NCI-H2029 (cell line): ENCODE results near the gene SEC14L1.
A peak's percentile ranks its signal among the peaks of the same experiment; 100 is the strongest.
"Not testable (repeated sequence)": the region's sequence is repeated elsewhere in the genome, so short reads cannot be mapped to it uniquely, and the experiment has no call there.

Source experiments
- DNase-seq: peaks from one replicate; lab custom pipeline; 2025; lab: John Stamatoyannopoulos, UW

SEC14L1 gene

GRCh38 chr17:77116371-77116860, 24.4 kb upstream of the SEC14L1 start:
- no peak for DNase-seq

GRCh38 chr17:77117415-77117814, 23.4 kb upstream of the SEC14L1 start:
- no peak for DNase-seq

GRCh38 chr17:77118251-77118928, 22.4 kb upstream of the SEC14L1 start:
- DNase-seq = no peak

- no peak for DNase-seq
These were observed 21.0 kb upstream of the SEC14L1 start for GRCh38 chr17:77119668-77120301.

- peak; percentile 68 for DNase-seq
These were observed 19.9 kb upstream of the SEC14L1 start for GRCh38 chr17:77120868-77121267.

GRCh38 chr17:77124192-77124889, 16.4 kb upstream of the SEC14L1 start:
- DNase-seq = no peak

GRCh38 chr17:77125432-77125901, 15.3 kb upstream of the SEC14L1 start:
- no peak for DNase-seq

- peak; percentile 86 for DNase-seq
These were observed 14.2 kb upstream of the SEC14L1 start for GRCh38 chr17:77126519-77126918.

- DNase-seq = peak; percentile 39
These were observed 12.9 kb upstream of the SEC14L1 start for GRCh38 chr17:77127735-77128361.

GRCh38 chr17:77128896-77129567, 11.7 kb upstream of the SEC14L1 start:
- no peak for DNase-seq

- DNase-seq = no peak
These were observed 11.0 kb upstream of the SEC14L1 start for GRCh38 chr17:77129568-77130301.

GRCh38 chr17:77130525-77130924, 10.2 kb upstream of the SEC14L1 start:
- DNase-seq = no peak

GRCh38 chr17:77131904-77132303, 8.9 kb upstream of the SEC14L1 start:
- no peak for DNase-seq

- DNase-seq = no peak
These were observed 8.2 kb upstream of the SEC14L1 start for GRCh38 chr17:77132411-77133086.

- DNase-seq = no peak
These were observed 7.6 kb upstream of the SEC14L1 start for GRCh38 chr17:77133087-77133638.

- DNase-seq = no peak
These were observed 4.4 kb upstream of the SEC14L1 start for GRCh38 chr17:77136420-77136767.

GRCh38 chr17:77137111-77137510, 3.7 kb upstream of the SEC14L1 start:
- no peak for DNase-seq

- not testable (repeated sequence) for DNase-seq
These were observed 2.9 kb upstream of the SEC14L1 start for GRCh38 chr17:77137886-77138285.

- DNase-seq = peak; percentile 93
These were observed 447 bp upstream of the SEC14L1 start for GRCh38 chr17:77140166-77140877.
